Measurements from ENCODE around the gene NID2. TPM values are rescaled to one million over a fixed set of nuclear protein-coding genes. Genes with fewer than 3 reads are reported as not detected.

Gene NID2
- total RNA-seq, 1 donor = 146 TPM

DNA sequence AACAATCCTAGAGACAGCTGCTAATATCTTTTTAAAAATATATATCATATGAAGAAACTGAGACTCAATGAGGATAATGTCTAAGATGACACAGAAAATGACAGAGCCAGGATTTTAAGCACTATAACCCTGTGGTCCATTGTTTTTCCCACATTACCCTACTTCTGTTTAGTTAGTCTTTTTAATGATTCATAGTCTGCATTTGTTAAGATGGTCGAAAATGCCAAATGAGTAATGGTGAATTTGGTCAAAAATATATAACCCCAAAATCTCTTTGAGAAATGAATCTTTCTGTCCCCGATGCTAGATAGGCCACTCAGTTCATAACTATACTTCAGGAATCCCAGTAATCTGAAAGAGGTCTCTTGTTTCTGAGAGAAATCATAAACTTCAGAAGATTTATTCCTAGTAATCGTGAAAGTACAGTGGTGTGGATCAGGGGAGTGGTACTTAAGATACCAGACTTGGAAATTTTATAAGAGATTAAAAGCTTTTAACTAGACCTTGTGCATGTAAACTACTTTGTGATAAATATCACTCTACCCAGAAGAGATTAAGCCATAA, 68.8 kb downstream of the NID2 start:
- DNase-seq (ENCODE audit: low read depth) = peak; percentile 30
- no peak overlapping the region for H3K4me3 ChIP-seq (ENCODE audit: low read depth, low read length)
- TF ChIP-seq, protein P1, sequence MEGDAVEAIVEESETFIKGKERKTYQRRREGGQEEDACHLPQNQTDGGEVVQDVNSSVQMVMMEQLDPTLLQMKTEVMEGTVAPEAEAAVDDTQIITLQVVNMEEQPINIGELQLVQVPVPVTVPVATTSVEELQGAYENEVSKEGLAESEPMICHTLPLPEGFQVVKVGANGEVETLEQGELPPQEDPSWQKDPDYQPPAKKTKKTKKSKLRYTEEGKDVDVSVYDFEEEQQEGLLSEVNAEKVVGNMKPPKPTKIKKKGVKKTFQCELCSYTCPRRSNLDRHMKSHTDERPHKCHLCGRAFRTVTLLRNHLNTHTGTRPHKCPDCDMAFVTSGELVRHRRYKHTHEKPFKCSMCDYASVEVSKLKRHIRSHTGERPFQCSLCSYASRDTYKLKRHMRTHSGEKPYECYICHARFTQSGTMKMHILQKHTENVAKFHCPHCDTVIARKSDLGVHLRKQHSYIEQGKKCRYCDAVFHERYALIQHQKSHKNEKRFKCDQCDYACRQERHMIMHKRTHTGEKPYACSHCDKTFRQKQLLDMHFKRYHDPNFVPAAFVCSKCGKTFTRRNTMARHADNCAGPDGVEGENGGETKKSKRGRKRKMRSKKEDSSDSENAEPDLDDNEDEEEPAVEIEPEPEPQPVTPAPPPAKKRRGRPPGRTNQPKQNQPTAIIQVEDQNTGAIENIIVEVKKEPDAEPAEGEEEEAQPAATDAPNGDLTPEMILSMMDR (IDR thresholded peaks at IDR 0.05; ENCODE audit: insufficient read depth, low read depth, low read length) = no peak

DNA sequence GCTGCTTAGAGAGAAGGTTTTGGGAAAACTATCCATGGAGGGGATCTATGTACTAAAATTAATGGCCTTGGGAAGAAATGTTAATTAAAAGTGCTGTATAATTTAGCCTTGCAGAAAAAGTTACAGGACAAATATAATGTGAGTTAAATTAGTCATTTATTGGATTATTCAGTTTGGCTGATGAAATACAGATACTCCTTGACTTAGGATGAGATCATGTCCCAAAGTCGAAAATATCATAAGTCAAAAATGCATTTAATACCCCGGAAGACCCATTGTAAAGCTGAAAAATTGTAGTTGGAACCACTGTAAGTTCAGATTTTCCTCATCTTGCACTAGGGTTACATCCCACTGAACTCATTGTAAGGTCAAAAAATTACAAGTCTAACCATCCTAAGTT, 69.8 kb downstream of the NID2 start:
- H3K4me3 ChIP-seq (ENCODE audit: low read depth, low read length) = no peak overlapping the region
- peak; percentile 31 for DNase-seq (ENCODE audit: low read depth)
- TF ChIP-seq, protein P1 (IDR thresholded peaks at IDR 0.05; ENCODE audit: insufficient read depth, low read depth, low read length) = no peak

DNA sequence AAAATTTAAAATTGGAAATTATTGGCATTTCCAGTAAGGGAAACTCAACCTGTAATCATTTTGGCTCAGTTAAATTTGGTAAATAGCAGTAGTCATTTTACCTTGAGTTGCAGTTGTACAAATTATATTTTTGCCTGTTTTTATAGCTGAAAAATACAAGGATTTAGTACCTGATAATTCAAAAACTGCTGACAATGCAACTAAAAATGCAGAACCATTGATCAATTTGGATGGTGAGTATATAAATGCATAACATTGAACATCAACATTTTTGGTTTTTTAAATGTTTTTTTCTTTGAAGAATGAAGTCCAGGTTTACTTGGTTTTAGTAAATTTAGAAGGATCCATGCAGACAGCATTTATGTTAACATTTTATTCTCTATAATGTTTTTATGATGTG, 70.5 kb downstream of the NID2 start:
- no peak overlapping the region for H3K4me3 ChIP-seq (ENCODE audit: low read depth, low read length)
- no peak for DNase-seq (ENCODE audit: low read depth)

DNA sequence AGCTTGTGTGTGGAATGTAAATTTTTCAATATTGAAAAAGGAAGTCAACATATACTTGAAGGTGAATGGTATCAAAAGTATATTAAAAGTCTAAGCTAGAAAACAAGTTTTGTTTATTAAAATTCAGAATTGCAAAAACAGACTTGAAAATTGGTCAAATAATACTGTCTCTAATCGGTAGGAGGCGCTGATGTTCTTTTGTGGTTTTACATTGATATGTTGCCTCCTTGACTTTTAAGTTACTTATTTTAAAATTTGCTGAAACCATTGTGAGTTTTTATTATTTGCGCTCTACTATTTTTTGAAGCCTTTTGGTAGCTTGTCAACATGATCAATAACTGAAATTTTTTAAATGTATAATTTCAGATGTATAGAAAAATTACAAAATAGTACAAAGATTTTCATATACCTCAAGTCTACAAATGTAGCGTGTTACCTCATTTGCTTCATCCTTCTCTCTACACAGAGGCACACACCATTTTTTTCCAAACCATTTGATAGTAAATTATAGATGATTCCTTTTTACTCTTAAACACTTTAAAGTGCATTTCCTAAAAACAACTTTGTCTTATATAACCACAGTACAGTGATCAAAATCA, 72.6 kb downstream of the NID2 start:
- TF ChIP-seq, protein P1 (IDR thresholded peaks at IDR 0.05; ENCODE audit: insufficient read depth, low read depth, low read length) = peak; percentile 68
- H3K4me3 ChIP-seq (ENCODE audit: low read depth, low read length) = no peak overlapping the region
- DNase-seq (ENCODE audit: low read depth) = peak; percentile 75

More for the DNA sequence above, 70.5 kb downstream of the NID2 start:
- TF ChIP-seq, protein P1 (IDR thresholded peaks at IDR 0.05; ENCODE audit: insufficient read depth, low read depth, low read length) = no peak

DNA sequence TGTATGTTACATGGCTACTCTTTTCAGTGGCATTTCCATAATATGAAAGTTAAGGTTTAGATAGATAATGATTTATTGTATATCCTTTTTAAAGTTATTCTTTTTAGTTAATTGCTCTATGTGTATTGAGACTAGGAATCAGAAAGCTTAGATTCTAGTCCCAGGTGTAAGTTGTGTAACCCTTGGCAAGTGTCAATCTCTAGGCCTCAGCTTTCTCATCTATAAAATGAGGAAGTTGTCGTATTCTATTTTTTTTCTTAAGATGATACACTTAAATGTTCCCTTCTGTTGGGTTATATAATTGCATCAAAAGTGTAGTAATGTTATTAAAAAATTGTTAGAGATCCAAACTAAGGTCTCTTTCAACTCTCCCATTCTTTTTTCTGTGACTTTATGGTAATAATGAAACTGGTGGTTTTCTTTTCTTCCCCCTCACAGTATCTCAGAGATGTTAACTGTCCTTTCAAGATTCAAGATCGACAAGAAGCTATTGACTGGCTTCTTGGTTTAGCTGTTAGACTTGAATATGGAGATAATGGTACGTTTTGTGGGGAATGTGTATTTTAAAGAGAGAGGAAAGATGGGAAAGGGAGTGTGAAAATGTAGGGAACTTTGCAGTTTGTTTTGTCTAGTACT, 75.5 kb downstream of the NID2 start:
- no peak for DNase-seq (ENCODE audit: low read depth)
- no peak overlapping the region for H3K4me3 ChIP-seq (ENCODE audit: low read depth, low read length)
- TF ChIP-seq, protein P1 (IDR thresholded peaks at IDR 0.05; ENCODE audit: insufficient read depth, low read depth, low read length) = no peak

DNA sequence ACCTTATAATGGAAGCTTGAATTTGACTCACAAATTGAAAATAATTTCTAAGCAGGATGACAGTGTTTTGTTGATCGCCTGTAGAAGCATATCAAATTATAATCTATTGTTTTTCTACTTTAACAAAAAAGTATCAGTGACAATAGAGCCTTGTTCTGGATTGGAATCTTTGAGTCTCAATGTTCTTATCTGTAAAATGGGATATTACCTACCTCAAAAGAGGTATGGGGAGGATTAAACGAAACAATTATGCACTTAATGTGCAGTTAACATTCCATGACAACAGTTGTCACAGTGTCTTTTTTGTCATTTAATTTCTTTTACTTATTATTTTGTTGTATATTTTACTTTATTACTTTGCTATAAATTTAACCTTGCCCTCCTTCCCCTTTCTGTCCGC, 78.4 kb downstream of the NID2 start:
- TF ChIP-seq, protein P1 (IDR thresholded peaks at IDR 0.05; ENCODE audit: insufficient read depth, low read depth, low read length) = no peak
- DNase-seq (ENCODE audit: low read depth) = no peak
- peak overlapping the region; percentile 88 for H3K4me3 ChIP-seq (ENCODE audit: low read depth, low read length)
